Daoy (cell line): ENCODE results near the gene HAPLN2. TPM values are rescaled to one million over a fixed set of nuclear protein-coding genes. Genes with fewer than 3 reads are reported as not detected.

Experiments
- DNase-seq: peaks from one replicate; pipeline ENCODE4 v3.0.0-alpha.2; 2015; ENCODE audit warnings: low read depth
- total RNA-seq: library from RNA; depleted of rRNA; stranded (reverse); fragments of >200 nt; shearing (Covaris generic); gene quantifications from 2 replicates; pipeline ENCODE4 v1.2.3, GENCODE V29; 2014; rRNA removed

The HAPLN2 gene
- total RNA-seq, 1 experiment from 2014 or later, result 0.23 TPM

DNA sequence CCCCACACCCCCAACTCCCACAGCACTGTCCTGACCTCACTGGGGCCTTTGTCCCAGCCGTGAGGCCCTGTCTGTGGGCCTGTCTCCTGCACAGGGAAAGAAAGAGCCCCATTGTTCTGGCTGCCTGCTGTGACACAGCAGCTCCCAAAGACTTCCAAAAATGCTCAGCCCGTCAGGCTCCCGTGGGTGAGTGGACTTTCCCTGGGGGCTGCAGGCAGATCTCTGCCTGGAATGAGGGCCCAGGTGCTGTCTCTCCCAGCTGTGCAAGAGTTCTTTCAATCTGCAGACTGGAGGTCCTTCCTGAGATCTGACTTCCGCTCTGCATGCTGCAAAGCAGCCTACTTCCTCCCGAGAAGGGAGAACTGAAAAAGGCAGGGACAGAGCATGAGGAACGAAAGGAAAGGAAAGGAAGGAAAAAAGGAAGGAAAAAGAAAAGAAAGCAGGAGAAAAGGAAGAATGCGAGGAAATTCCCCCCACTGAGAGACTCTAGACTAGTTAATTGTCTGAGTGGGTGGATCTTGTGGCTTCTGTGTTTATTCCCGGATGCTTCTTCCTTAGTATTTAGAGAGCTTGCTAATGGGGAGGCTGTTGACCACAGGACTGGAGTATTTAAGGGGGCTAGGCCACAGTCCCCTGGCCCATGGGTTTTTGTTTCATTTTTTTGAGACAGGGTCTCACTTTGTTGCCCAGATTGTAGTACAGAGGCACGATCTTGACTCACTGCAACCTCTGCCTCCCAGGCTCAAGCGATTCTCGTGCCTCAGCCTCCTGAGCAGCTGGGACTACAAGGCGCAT, 43.0 kb downstream of the HAPLN2 start:
- peak; percentile 36 for DNase-seq

DNA sequence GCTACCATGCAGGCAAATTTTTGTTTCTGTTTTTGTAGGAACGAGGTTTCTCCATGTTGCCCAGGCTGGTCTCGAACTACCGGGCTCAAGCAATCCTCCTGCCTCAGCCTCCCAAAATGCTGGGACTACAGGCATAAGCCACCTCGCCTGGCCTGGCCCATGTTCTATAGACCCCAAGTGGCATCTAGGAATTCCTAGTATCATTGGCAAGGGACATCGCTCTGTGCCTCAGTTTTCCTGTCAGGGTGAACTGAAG, 43.5 kb downstream of the HAPLN2 start:
- no peak for DNase-seq

DNA sequence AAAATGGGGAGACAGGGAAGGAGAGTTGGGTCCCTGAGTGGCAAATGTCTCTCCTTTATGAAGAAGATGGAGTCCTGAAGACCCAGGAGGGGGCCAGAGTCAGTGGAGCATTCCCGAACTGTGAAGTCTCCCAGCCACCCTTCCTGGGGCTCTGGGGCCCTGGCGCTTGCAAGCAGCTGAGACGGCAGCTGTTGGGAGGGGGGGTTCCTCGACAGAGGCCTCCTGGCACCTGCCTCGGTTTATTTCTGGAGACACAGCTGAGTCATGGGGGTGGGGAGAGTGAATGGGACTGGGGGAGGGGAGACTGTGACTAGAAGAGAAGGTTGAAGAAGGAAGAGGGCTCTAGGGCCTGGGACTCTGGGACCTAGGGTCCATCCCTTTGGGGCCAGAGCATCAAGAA, 44.0 kb downstream of the HAPLN2 start:
- peak; percentile 35 for DNase-seq

DNA sequence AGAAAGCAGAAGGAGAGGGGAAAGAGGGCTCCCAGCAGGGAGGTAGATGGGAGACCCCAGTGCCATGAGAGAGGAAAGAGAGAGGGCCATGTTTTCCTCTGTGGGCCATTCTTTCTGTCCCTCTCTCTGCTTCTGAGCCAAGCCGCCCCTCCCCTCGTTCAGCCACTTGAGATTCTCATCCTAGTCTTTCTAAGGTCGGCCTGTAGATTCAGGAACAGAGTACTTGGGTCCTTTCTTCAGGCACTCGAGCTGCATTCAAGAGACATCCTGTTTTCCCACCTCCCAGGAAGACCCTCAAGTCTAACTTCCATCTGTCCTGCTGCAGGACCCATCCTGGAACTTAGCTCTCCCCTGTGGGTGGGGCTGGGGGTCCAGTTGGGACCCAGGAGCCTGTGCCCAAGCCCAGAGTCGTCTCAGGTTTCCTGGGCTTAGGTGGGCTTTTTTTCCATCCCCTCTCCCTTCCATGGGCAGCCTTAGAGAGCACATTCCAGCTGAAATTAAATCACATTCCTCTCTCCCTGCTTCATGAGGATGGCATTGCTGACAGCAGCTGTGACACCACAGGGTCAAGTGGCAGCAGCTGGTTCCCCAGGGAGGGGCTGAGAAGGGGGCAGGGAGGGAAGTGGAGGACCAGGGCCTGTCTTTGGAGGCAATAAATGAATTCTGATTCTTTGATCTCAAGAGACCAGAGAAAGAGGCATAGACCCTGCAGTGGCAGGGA, 45.0 kb downstream of the HAPLN2 start:
- peak; percentile 39 for DNase-seq

DNA sequence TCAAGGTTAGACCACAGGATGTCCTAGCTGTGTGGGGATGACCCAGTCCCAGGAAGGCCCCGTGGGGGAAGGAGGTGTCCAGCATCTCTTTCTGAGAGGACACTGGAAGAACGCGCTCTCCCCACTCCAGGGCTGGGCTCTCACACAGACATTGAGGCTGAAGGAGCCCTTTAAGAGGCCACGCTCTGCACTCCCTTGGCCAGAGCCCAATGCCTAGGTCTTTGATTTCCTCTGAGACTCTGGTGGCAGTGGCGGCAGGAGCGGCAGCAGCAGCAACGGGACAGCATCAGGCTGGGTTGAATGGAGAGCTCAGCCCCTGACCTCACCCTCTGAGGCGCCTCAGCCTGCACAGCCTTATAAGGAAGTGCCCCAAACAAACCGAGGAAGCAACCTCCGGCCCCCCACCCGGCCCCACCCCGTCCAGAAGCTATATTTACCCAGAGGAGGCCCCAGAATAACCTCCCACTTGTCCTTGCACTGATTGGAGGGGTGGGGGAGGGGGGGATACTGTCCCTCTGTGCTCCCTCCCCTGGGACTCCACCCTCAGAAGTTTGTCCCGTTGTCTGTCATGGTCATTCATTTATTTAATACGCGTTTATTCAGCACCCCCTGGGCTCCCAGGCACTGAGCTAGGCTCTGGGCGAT, 45.7 kb downstream of the HAPLN2 start:
- peak; percentile 36 for DNase-seq

DNA sequence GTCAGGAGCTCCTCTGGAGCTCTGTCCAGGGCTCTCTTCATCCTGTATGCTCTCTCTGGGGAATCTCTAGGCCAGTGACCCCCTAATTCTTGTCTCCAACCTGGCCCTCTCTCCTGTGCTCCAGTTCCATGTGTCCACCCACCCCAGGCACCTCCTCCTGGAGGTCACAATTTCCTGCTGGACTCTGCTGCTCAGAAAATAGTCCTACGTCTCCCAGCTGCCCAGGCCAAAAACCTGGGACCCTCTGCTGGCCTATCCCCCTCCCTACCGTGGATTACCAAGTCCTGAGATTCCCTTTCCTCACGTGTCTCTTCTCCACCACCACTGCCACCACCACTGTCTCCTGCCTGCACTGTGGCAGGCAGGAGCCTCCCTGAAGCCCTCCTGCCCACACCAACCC, 46.3 kb downstream of the HAPLN2 start:
- no peak for DNase-seq

DNA sequence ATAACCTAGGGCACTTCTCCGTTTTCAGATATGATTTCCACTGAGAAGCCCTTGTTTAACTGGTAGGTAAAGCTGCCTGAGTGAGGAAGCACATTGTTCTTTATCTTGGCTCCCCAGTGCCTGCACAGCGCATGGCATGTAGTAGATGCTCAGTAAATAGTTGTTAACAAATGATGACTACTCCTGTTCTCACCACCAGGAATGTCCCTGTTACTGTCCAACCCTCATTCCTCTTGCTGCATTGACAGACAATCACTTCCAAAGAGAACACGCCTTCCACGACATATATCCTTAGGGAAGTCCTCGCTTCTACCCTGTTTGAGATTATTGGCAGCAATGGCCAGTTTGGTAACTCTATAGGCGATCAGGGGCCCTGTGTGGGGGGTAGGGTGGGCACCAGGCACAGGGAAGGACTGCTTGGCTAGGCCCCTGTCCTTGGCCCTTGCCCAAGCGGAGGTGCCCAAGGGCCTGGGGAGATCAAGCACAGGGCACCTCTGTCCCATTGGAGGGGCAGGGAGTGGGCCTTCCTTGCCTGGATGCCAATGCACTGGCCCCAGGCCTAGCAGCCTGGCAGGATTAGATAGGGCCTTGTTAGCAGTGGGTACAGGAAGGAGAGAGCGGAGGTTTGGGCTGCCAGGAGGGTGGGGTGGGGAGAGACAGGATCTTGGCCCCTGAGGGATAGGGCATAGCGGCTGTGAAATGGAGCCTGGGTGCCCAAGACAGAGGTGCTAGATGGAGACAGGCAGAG, 47.8 kb downstream of the HAPLN2 start:
- DNase-seq, result no peak

DNA sequence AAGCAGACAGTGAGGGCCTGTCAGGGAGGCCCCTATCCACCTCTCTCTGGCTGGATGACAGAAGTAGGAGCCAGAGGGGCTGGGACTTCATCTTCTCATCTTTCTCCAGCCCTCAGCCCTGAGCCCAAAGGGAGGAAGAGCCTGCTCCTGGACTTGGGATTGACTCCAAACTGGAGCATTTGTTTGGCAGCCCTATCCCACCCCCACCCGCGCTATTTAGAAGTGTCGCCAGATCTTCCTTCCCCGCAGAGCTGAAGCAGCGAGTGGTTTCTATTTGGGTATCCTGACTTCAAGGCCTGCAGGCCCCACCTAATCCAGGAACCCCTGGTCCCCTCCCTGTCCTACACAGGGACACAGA, 48.4 kb downstream of the HAPLN2 start:
- DNase-seq, result no peak

DNA sequence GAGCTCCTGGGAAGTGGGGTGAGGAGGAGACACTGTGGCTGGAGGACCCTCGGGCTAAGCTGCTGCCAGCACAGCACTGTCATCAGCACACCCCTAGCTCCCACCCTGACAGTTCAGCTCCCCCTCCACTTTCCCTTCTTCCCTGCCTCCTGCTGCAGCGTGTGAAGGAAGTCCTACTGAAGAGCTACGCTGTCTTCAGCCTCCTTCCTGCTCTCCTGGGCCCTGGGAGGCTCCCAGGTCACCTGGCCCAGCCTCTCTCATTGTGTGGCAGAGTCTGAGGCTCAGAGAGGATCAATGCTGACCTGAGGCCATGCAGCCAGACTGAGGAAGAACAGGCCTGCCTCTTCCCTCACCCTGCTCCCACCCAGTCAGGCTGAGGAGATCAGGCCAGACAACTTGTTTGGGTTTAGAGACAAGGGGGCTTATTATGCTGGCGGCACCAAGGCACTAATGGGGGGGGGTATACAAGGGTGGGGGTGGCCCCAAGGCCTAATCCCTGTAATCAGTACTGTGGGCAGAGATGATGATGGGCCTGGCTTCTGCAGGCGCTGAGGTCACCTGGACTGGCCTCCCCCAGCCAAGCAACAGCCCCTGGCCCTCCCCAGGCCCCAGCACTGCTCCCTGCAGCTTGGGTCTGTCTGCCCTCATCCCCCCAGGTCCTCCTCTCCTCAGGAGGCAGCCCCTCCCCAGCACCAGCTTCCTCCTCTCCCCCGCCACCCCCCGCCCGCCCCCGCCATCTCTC, 48.9 kb downstream of the HAPLN2 start:
- DNase-seq, result no peak

DNA sequence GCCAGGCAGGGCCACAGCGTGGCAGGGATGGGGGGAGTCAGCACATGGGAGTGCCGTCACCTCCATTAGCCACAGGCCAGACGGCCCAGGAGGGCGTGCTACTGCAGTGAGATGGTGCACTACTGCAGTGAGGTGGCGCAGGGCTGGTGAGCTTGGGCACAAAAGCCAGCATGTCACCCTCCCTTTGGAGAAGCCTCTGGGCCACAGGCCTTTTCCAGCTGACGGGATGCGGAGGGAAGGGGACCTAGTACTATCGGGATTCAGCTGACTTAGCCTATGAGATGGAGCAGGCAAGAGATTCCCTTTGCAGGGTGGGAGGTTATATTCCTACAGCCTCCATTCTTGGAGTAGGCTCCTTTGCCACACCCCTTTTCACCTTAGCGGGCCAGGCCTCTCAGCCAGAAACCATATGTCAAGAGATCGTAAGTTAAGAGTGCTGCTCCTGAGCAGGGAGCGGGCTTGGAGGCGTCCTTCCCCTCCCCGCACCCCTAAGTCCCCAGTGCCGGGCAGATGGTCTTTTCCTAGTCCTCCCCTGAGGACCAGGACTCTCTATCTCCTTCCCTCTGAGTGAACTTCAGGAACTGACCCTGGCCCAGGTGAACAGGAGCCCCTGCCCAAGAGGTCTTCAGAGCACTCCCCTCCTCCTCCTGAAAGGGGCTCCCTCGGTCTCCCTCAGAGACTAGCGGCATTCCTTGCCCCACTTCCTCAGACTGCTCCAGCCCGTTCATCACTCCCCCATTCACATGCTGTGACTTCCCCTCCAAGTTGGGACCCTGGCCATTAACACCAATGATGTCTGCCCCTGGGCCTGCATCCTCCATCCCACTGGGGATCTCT, 49.8 kb downstream of the HAPLN2 start:
- no peak for DNase-seq

DNA sequence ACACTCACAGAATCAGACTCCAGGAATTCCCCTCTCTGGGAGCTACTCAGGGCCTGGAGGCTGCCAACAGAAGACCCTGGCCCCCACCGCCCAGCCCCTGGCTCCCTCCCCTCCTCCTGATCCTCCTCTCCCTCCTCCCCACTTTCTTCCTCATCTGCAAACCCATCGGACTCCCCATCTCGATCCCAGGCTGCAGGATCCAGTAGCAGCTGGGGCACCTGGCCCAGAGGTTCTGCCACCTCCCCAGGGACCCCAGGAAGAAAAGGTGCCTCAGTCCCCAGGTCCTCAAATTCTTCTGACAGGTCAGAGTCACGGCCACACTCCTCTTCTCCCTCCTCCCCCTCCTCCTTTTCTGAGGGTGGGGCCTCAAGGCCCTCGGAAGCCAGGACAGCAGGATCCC, 50.6 kb downstream of the HAPLN2 start:
- DNase-seq, result no peak

DNA sequence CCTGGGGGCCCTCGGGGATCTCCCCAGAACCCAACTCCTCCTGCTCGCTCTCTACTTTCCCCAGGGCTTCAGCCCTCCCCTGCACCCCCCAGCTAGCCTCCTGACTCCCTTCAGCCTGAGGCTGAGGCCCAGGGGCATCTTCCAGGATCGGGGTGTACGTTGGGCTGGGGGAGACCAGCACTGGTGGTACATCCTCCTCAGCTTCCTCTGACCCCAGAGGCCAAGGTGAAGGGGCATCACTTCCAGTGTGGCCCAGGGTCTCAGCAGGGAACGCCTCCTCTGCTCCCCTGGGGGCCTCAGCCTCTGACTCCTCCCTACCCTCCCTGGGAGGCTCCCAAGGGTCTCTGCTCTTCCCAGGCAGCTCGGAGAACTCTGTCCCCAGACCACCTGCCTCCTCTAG, 51.1 kb downstream of the HAPLN2 start:
- DNase-seq, result no peak

DNA sequence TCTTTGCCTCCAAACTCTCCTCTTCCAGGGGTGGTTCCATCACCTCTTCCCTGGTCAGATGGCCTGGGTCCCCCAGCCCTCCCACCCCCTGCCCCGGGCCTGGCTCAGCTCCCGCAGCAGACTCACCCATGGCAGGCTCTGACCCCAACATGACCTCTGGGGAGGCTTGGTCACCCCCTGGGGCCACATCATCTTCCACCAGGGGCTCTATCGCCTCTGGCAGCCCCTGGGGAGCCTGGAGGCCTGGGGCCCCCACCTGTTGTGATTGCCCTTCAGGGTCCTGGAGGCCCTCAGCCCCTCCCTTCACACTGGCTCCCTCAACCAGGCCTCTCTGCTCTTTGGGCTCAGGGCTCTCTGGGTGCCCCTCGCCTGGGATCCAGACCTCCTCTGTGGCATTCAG, 51.6 kb downstream of the HAPLN2 start:
- DNase-seq, result no peak

DNA sequence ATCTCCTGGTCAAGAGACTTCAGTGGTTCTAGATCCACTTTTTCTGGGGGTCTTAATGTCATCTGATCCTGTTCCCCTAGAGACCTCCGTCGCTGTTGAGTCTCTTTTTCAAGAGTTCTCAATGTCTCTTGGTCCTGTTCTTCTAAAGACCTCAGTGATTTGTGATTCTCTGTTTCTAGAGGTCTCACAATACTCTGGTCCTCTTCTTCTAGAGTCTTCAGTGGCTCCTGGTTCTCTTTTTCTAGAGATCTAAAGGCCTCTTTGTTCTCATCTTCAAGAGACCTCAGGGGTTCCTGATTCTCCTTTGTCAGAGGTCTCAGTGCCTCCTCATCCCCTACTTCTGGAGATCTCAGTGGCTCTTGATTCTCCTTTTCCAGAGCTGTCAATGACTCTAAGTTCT, 52.6 kb downstream of the HAPLN2 start:
- no peak for DNase-seq

DNA sequence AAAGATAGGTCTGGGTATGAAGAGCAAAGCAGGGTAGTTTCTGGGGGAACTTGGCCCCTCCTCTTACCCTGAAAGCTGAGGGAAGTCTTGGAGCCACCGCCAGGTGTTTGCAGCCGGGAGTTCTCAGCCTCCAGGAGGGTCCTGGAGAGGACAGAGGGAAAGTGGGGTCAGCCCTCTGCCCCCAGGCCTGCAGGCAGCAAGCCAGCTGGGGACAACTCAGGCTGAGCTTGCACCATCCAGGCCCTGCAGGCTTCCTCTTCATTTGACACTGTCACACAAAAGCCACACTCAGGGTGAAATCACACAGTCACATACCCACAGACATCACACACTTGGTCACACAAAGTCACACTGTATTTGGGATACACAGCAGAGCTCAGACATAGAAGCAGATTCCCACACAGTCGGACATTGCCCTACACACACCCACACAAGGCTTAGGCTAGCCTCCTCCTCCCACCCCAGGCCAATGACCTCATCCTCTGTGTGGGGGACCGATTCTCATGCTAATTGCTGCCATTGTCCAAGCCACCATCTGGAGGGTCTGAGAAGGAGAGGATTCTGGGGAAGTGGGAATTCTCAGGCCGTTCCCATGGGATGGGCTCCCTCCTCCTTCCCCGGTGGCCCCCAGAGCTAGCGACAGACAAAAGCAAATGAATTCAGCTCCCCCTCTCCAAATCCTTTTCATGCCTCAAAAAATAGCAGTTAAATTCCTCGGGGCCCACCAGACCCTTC, 54.3 kb downstream of the HAPLN2 start:
- peak; percentile 76 for DNase-seq

Other genes starting within 250 kb of the HAPLN2 start
- gene MEF2D, start 118.6 kb upstream of the HAPLN2 start, total RNA-seq, result 2.5 and 6.1 TPM in 2 replicates
- 43.6 and 45.7 TPM in 2 replicates for gene IQGAP3, start 46.9 kb upstream of the HAPLN2 start, total RNA-seq
- not detected in 2 replicates for gene TTC24, start 39.7 kb upstream of the HAPLN2 start, total RNA-seq
- gene NAXE, start 27.6 kb upstream of the HAPLN2 start, total RNA-seq, result 81.9 and 87.9 TPM in 2 replicates
- 32.6 and 42.1 TPM in 2 replicates for gene GPATCH4, start 17.9 kb upstream of the HAPLN2 start, total RNA-seq
- gene BCAN, start 22.7 kb downstream of the HAPLN2 start, total RNA-seq, result not detected in 2 replicates
- gene NES, start 58.0 kb downstream of the HAPLN2 start, total RNA-seq, result 0.51 and 0.89 TPM in 2 replicates
- 21.4 and 36.0 TPM in 2 replicates for gene CRABP2, start 86.2 kb downstream of the HAPLN2 start, total RNA-seq
- 7.9 and 11.9 TPM in 2 replicates for gene METTL25B, start 109.1 kb downstream of the HAPLN2 start, total RNA-seq
- 31.7 and 59.8 TPM in 2 replicates for gene ISG20L2, start 109.4 kb downstream of the HAPLN2 start, total RNA-seq
- gene MRPL24, start 121.7 kb downstream of the HAPLN2 start, total RNA-seq, result 144 and 148 TPM in 2 replicates
- gene HDGF, start 132.3 kb downstream of the HAPLN2 start, total RNA-seq, result 484 and 537 TPM in 2 replicates
- gene PRCC, start 148.1 kb downstream of the HAPLN2 start, total RNA-seq, result 43.7 and 44.6 TPM in 2 replicates
- gene SH2D2A, start 197.4 kb downstream of the HAPLN2 start, total RNA-seq, result 0.51 and 0.57 TPM in 2 replicates
- gene INSRR, start 239.7 kb downstream of the HAPLN2 start, total RNA-seq, result not detected in 2 replicates
- gene NTRK1, start 241.4 kb downstream of the HAPLN2 start, total RNA-seq, result 0.40 TPM in 1 of 2 replicates, not detected in the other